ENCODE data around the gene GMIP. TPM values are rescaled to one million over a fixed set of nuclear protein-coding genes. Genes with fewer than 3 reads are reported as not detected.

Gene GMIP
- total RNA-seq, 1 donor = 3.2 TPM

GRCh38 chr19:19652482-19653295 lies 9.2 kb upstream of the GMIP start:
- no peak for TF ChIP-seq CTCF (IDR thresholded peaks at IDR 0.05; ENCODE audit: insufficient read depth, low read length)
- peak; percentile 26 for DNase-seq (ENCODE audit: low read depth)
- H3K4me3 ChIP-seq (ENCODE audit: low read depth, low read length) = no peak overlapping the region

GRCh38 chr19:19651076-19651475 lies 7.6 kb upstream of the GMIP start:
- TF ChIP-seq CTCF (IDR thresholded peaks at IDR 0.05; ENCODE audit: insufficient read depth, low read length) = no peak
- H3K4me3 ChIP-seq (ENCODE audit: low read depth, low read length) = no peak overlapping the region
- no peak for DNase-seq (ENCODE audit: low read depth)

GRCh38 chr19:19650331-19650730 lies 6.9 kb upstream of the GMIP start:
- no peak overlapping the region for H3K4me3 ChIP-seq (ENCODE audit: low read depth, low read length)
- no peak for TF ChIP-seq CTCF (IDR thresholded peaks at IDR 0.05; ENCODE audit: insufficient read depth, low read length)
- DNase-seq (ENCODE audit: low read depth) = no peak

- no peak overlapping the region for H3K4me3 ChIP-seq (ENCODE audit: low read depth, low read length)
- no peak for DNase-seq (ENCODE audit: low read depth)
- no peak for TF ChIP-seq CTCF (IDR thresholded peaks at IDR 0.05; ENCODE audit: insufficient read depth, low read length)
Measured at GRCh38 chr19:19649580-19649995, 6.1 kb upstream of the GMIP start.

GRCh38 chr19:19649155-19649554 lies 5.7 kb upstream of the GMIP start:
- no peak overlapping the region for H3K4me3 ChIP-seq (ENCODE audit: low read depth, low read length)
- no peak for TF ChIP-seq CTCF (IDR thresholded peaks at IDR 0.05; ENCODE audit: insufficient read depth, low read length)
- no peak for DNase-seq (ENCODE audit: low read depth)

- H3K4me3 ChIP-seq (ENCODE audit: low read depth, low read length) = no peak overlapping the region
- no peak for TF ChIP-seq CTCF (IDR thresholded peaks at IDR 0.05; ENCODE audit: insufficient read depth, low read length)
- DNase-seq (ENCODE audit: low read depth) = no peak
Measured at GRCh38 chr19:19647037-19647835, 3.8 kb upstream of the GMIP start.
